HepG2 (cell line): ENCODE measurements around the gene ZNF581. TPM values are rescaled to one million over a fixed set of nuclear protein-coding genes. Genes with fewer than 3 reads are reported as not detected.

Experiments used
- ETV6 ChIP-seq: sonication (generic); formaldehyde crosslinking; conservative IDR thresholded peaks from 2 replicates; pipeline ENCODE4 v1.4.0; 2020; ENCODE audit warnings: missing genetic modification reagents
- FLYWCH1 ChIP-seq: sonication (generic); formaldehyde crosslinking; IDR thresholded peaks from 2 replicates; pipeline ENCODE4 v1.8.1; 2023; ENCODE audit warnings: mild to moderate bottlenecking, missing genetic modification reagents
- FOXK2 ChIP-seq: fragments of 450-650 bp; IDR thresholded peaks from 2 replicates; pipeline ENCODE4 v1.6.1; 2016
- GATAD1 ChIP-seq: IDR thresholded peaks from 2 replicates; pipeline ENCODE4 v1.6.1; 2016; ENCODE audit warnings: missing genetic modification reagents, missing compliant biosample characterization
- HOMEZ ChIP-seq: IDR thresholded peaks from 2 replicates; pipeline ENCODE4 v1.6.1; 2016; ENCODE audit warnings: low read depth
- MXD4 ChIP-seq: IDR thresholded peaks from 2 replicates; pipeline ENCODE4 v1.6.1; 2016; ENCODE audit warnings: mild to moderate bottlenecking, missing biosample characterization, missing genetic modification reagents
- NRL ChIP-seq: sonication (generic); formaldehyde crosslinking; IDR thresholded peaks from 2 replicates; pipeline ENCODE4 v1.5.0; 2020; ENCODE audit warnings: missing genetic modification reagents, mild to moderate bottlenecking, moderate library complexity, borderline replicate concordance
- RAD51 ChIP-seq: fragments of 450-650 bp; IDR thresholded peaks from 2 replicates; pipeline ENCODE4 v1.6.1; 2016; ENCODE audit warnings: borderline replicate concordance
- RELA ChIP-seq: sonication (generic); formaldehyde crosslinking; IDR thresholded peaks from 2 replicates; pipeline ENCODE4 v1.4.0; 2020; ENCODE audit warnings: missing genetic modification reagents
- RFXANK ChIP-seq: IDR thresholded peaks from 2 replicates; pipeline ENCODE4 v1.6.1; 2016
- SP1 ChIP-seq, 2 experiments: fragments of 450-650 bp in 1 of 2; sonication (generic) in 1 of 2; formaldehyde crosslinking in 1 of 2; IDR thresholded peaks; 2 replicates each; pipeline versions ENCODE4 v1.4.0 to v1.6.1; 2016 to 2020; ENCODE audit warnings: missing genetic modification reagents in 1 of 2
- ZBTB10 ChIP-seq: sonication (generic); formaldehyde crosslinking; IDR thresholded peaks from 2 replicates; pipeline ENCODE4 v1.4.0; 2020; ENCODE audit warnings: missing genetic modification reagents, borderline replicate concordance
- ZBTB34 ChIP-seq: sonication (generic); formaldehyde crosslinking; IDR thresholded peaks from 2 replicates; pipeline ENCODE4 v1.8.0; 2022; ENCODE audit warnings: mild to moderate bottlenecking, missing genetic modification reagents
- ZNF101 ChIP-seq: sonication (generic); formaldehyde crosslinking; IDR thresholded peaks from 2 replicates; pipeline ENCODE4 v1.4.0; 2020; ENCODE audit warnings: mild to moderate bottlenecking, low read depth, missing genetic modification reagents, borderline replicate concordance
- ZNF18 ChIP-seq: sonication (generic); formaldehyde crosslinking; IDR thresholded peaks from 2 replicates; pipeline ENCODE4 v1.8.0; 2022; ENCODE audit warnings: mild to moderate bottlenecking, missing genetic modification reagents; ENCODE audit not compliant: insufficient replicate concordance
- ZNF20 ChIP-seq: sonication (generic); formaldehyde crosslinking; IDR thresholded peaks from 2 replicates; pipeline ENCODE4 v1.4.0; 2020; ENCODE audit warnings: mild to moderate bottlenecking, moderate library complexity, missing genetic modification reagents
- ZNF225 ChIP-seq: sonication (generic); formaldehyde crosslinking; IDR thresholded peaks from 2 replicates; pipeline ENCODE4 v1.4.0; 2020; ENCODE audit warnings: mild to moderate bottlenecking, missing genetic modification reagents
- ZNF550 ChIP-seq: sonication (generic); formaldehyde crosslinking; IDR thresholded peaks from 2 replicates; pipeline ENCODE4 v1.4.0; 2020; ENCODE audit warnings: mild to moderate bottlenecking, missing genetic modification reagents, borderline replicate concordance
- ZNF687 ChIP-seq: sonication (generic); formaldehyde crosslinking; IDR thresholded peaks from 2 replicates; pipeline ENCODE4 v1.5.1; 2020; ENCODE audit warnings: mild to moderate bottlenecking, missing genetic modification reagents, moderate library complexity
- ZNF850 ChIP-seq: sonication (generic); formaldehyde crosslinking; conservative IDR thresholded peaks from 2 replicates; pipeline ENCODE4 v1.9.0; 2021; ENCODE audit warnings: mild to moderate bottlenecking, missing genetic modification reagents
- polyA plus RNA-seq, 8 experiments: library from polyadenylated mRNA; depleted of rRNA in 3 of 8; stranded (reverse) in 7 of 8; unstranded in 1 of 8; fragments of >200 nt; fragmentation: Illumina TruSeq in 4 of 8; extraction: Trizol in 4 of 8; gene quantifications; 2 replicates each; pipeline versions ENCODE4 v1.2.1 to v1.2.3, GENCODE V29; 2011 to 2016; ENCODE audit warnings: low read depth in 4 of 8, missing spikeins in 1 of 8, mixed read lengths in 1 of 8; ENCODE audit not compliant: insufficient read depth in 1 of 8
- total RNA-seq, 5 experiments: library from RNA; depleted of rRNA; stranded (reverse); fragments of >200 nt; fragmentation: Illumina TruSeq; extraction: Trizol; gene quantifications; 2 replicates each; pipeline ENCODE4 v1.2.3, GENCODE V29; 2016; ENCODE audit warnings: low read depth in 1 of 5

ZNF581 gene
- total and polyA plus RNA-seq, 2 of the 13 experiments (the other 11 are each of a cell fraction or from before 2014, with no cell fraction given), result 19.6 to 49.5 TPM

- TF ChIP-seq ZNF18 (CRISPR knock-in tag) (no peak), ZNF225 (no peak), ZNF687 (CRISPR knock-in tag) (peak; percentile 57), MXD4 (CRISPR knock-in tag) (no peak), RELA (CRISPR knock-in tag) (no peak), FOXK2 (no peak), ZNF850 (CRISPR knock-in tag) (no peak), ZNF101 (CRISPR knock-in tag) (no peak), ZNF550 (CRISPR knock-in tag) (no peak), ETV6 (CRISPR knock-in tag) (0 out of 2 replicates have a peak, but pooled peaks have one; percentile 46), RAD51 (no peak), ZBTB10 (CRISPR knock-in tag) (no peak), RFXANK (CRISPR knock-in tag) (no peak), ZBTB34 (no peak), ZNF20 (CRISPR knock-in tag) (no peak), FLYWCH1 (no peak), SP1 (IDR thresholded peaks at IDR 0.05) (no peak), SP1 (CRISPR knock-in tag; IDR thresholded peaks at IDR 0.05) (peak; percentile 69), HOMEZ (CRISPR knock-in tag) (0 out of 2 replicates have a peak, but pooled peaks have one; percentile 41), GATAD1 (CRISPR knock-in tag) (peak; percentile 77), NRL (CRISPR knock-in tag) (no peak)
Observed at GRCh38 chr19:55605207-55605636, 38.2 kb upstream of the ZNF581 start (continued).
